GM20000 (cell line): Measurements from ENCODE around the gene BRD2.

Source experiments
- DNase-seq: peaks from one replicate; pipeline ENCODE4 v3.0.0; 2012; ENCODE audit warnings: low spot score
- CTCF ChIP-seq: IDR thresholded peaks from 2 replicates; pipeline ENCODE4 v1.5.1; 2012; ENCODE audit warnings: mild to moderate bottlenecking, control low read depth; ENCODE audit errors: extremely low read depth, missing control alignments

Gene BRD2

DNA sequence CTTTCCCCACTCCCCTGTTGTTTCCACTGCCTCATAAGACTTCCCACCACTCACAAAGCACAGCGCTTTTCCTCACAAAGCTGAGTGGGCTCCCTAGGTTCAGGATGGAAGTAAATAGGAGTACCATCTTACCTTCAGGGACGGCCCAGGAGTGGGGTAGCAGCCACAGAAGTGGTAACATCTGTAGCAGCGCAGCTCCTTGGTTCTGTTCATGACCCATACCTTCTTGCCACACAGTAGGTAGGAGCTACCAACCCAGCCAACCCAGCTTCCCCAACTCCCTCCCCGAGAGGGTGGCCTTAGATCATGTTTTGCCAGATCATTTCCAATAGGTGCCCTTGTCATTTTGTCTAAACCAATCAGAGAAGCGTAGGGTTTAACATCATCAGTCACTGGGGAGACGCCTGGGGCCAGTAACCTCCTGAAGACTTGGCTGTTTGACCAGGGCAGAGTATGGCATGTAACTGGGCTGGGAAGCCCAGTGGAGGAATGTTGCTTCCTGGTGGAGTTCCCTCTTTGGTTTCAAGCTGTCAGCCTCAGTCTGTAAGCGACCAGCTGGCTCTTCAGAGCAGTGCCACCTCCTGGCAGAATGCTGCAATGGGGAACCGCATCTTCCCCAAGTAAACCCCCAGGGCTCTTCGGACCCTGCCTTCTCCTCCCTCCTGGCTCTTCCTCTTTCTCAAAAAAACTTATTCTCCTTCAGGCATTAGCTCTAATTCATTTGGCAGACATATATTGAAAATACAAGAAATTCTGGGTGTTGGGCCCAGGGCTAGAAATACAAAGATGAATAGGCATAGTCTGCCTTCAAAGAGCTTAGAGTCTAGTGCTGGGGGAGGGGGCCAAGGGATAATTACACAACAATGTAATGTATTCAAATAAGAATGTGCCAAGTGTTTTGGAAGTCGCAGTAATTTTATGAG lies 15.3 kb upstream of the BRD2 start, which contains the start of gene HLA-DMA:
HLA-DMA (minus strand) TSS at position 281 of the 923 bp plus-strand sequence; CDS start at position 220, 61 bp downstream.
- TF ChIP-seq CTCF: peak; percentile 26
- peak; percentile 84 for DNase-seq

- no peak for TF ChIP-seq CTCF
- no peak for DNase-seq
Measured at GRCh38 chr6:32953775-32954174, 14.6 kb upstream of the BRD2 start.

DNA sequence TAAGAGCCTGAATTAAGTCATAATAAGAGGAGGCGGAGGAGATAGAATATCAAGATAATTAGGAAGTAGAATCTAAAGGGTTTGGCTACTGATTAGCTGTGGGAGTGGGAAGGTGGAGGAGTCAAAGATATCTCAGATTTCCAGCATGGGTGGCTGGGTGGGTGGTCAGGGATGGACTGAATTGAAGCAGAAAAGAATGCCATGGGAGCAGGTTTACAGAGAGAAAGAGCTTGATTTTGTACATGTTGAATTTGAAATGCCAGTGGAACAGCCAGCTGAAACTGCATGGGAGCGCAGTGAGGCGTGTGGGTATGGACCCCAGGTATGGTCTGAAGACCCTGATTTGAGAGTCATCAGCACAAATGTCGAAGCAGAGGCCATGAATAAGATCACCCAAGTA lies 14.1 kb upstream of the BRD2 start:
- TF ChIP-seq CTCF: no peak
- DNase-seq: no peak

DNA sequence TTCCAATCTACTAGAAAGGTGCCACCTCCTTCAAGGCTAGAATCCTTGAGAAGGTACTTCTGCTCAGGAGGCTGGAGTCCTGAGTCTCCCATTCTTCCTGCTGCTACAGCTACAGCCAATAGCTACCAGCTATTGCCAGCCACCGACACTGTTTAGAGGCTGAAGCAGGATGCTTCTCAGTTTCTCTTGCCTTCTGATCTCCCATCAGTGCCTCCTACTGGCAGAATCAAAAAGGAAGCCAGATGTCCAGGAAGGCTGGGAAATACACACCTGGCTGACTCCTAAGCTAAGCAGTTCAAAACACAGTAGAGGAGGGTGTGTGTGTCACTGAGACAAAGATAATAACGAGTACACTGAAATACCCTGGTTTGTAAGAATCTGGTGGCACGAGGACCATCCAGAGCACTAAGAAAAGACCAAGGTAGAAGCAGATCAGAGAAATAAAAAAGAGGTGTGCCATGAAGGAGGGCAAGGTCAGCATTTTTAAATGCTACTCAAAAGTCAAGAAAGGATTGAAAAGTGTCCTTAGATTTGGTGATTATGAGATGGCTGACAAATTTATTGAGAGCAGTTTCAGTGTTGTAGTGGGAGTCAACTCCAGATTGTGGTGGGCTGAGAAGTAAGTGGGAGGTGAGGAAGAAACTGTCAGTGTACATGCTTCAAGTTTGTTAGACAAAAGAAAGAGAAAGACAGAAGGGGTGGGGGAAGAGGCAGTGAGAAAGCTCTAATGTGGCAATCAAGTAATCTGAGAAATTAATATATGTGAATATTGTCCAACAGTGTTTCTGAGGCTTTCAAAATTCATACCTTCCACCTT lies 13.2 kb upstream of the BRD2 start:
- DNase-seq: no peak
- TF ChIP-seq CTCF: peak; percentile 49

- no peak for TF ChIP-seq CTCF
- no peak for DNase-seq
Measured at GRCh38 chr6:32956176-32956575, 12.2 kb upstream of the BRD2 start.

DNA sequence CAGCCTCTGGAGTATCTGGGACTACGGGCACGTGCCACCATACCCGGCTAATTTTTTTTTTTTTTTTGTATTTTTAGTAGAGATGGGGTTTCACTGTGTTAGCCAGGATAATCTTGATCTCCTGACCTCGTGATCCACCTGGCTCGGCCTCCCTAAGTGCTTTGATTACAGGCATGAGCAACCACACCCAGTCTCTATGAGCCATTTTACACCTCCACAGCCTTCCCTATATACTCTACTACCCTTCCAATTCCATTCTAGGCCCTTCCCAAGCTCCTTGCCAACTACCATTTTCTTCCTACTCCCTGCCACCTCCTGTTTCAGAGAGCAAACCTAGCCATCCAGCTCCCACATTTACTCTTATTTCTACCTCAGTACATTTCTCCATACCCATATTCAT lies 7.8 kb upstream of the BRD2 start:
- TF ChIP-seq CTCF: no peak
- no peak for DNase-seq
